IMR-90 (cell line): Measurements from ENCODE around the gene CGNL1.

Source experiments
- BHLHE40 ChIP-seq: fragments of 150-350 bp; IDR thresholded peaks from 2 replicates; pipeline ENCODE4 v1.6.1; 2016; ENCODE audit warnings: mild to moderate bottlenecking, low read depth, low read length
- POLR2A ChIP-seq: IDR thresholded peaks from 2 replicates; pipeline ENCODE4 v1.6.1; 2012; ENCODE audit warnings: mild to moderate bottlenecking, low read depth, low read length
- SMC3 ChIP-seq: fragments of 150-350 bp; IDR thresholded peaks from 2 replicates; pipeline ENCODE4 v1.6.1; 2016; ENCODE audit warnings: low read depth, mild to moderate bottlenecking, antibody characterized with exemption, low read length, moderate library complexity
- TF ChIP-seq, protein P1 (sequence below): conservative IDR thresholded peaks from 2 replicates; pipeline ENCODE4 v1.5.1; 2012; ENCODE audit warnings: mild to moderate bottlenecking, low read depth, low read length, improper control_type of control experiment

DNA sequence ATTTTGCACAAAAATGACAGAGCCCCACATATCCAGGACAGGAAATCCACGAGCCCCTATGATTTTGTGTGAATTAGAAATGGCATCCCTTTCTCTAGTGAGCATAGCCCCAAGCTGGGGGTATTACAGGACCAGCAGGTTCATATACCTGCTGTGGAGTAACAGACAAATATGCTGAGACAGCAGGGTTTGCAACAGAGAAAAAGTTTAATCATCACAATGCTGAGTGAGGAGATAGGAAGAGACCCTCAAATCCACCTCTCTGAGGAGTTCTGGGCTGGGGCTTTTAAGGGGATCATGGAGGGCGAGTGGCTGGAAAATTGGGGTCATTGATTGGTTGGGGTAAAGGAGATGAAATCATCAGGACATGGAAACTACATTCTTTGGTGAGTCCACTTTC lies 207.0 kb downstream of the CGNL1 start:
- TF ChIP-seq, protein P1, sequence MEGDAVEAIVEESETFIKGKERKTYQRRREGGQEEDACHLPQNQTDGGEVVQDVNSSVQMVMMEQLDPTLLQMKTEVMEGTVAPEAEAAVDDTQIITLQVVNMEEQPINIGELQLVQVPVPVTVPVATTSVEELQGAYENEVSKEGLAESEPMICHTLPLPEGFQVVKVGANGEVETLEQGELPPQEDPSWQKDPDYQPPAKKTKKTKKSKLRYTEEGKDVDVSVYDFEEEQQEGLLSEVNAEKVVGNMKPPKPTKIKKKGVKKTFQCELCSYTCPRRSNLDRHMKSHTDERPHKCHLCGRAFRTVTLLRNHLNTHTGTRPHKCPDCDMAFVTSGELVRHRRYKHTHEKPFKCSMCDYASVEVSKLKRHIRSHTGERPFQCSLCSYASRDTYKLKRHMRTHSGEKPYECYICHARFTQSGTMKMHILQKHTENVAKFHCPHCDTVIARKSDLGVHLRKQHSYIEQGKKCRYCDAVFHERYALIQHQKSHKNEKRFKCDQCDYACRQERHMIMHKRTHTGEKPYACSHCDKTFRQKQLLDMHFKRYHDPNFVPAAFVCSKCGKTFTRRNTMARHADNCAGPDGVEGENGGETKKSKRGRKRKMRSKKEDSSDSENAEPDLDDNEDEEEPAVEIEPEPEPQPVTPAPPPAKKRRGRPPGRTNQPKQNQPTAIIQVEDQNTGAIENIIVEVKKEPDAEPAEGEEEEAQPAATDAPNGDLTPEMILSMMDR, result no peak
- TF ChIP-seq BHLHE40, result no peak
- TF ChIP-seq POLR2A, result no peak
- TF ChIP-seq SMC3, result no peak
